Fibroblast of skin of left biceps (primary cell): Measurements from ENCODE around the gene EP400.
A peak's percentile ranks its signal among the peaks of the same experiment; 100 is the strongest.

Experiments used
- DNase-seq, 2 experiments: peaks; one replicate each; pipeline ENCODE4 v3.0.0-alpha.2; 2013; ENCODE audit warnings: low read depth in 2 of 2

Gene EP400, protein sequence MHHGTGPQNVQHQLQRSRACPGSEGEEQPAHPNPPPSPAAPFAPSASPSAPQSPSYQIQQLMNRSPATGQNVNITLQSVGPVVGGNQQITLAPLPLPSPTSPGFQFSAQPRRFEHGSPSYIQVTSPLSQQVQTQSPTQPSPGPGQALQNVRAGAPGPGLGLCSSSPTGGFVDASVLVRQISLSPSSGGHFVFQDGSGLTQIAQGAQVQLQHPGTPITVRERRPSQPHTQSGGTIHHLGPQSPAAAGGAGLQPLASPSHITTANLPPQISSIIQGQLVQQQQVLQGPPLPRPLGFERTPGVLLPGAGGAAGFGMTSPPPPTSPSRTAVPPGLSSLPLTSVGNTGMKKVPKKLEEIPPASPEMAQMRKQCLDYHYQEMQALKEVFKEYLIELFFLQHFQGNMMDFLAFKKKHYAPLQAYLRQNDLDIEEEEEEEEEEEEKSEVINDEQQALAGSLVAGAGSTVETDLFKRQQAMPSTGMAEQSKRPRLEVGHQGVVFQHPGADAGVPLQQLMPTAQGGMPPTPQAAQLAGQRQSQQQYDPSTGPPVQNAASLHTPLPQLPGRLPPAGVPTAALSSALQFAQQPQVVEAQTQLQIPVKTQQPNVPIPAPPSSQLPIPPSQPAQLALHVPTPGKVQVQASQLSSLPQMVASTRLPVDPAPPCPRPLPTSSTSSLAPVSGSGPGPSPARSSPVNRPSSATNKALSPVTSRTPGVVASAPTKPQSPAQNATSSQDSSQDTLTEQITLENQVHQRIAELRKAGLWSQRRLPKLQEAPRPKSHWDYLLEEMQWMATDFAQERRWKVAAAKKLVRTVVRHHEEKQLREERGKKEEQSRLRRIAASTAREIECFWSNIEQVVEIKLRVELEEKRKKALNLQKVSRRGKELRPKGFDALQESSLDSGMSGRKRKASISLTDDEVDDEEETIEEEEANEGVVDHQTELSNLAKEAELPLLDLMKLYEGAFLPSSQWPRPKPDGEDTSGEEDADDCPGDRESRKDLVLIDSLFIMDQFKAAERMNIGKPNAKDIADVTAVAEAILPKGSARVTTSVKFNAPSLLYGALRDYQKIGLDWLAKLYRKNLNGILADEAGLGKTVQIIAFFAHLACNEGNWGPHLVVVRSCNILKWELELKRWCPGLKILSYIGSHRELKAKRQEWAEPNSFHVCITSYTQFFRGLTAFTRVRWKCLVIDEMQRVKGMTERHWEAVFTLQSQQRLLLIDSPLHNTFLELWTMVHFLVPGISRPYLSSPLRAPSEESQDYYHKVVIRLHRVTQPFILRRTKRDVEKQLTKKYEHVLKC (N-terminal part only)

DNA sequence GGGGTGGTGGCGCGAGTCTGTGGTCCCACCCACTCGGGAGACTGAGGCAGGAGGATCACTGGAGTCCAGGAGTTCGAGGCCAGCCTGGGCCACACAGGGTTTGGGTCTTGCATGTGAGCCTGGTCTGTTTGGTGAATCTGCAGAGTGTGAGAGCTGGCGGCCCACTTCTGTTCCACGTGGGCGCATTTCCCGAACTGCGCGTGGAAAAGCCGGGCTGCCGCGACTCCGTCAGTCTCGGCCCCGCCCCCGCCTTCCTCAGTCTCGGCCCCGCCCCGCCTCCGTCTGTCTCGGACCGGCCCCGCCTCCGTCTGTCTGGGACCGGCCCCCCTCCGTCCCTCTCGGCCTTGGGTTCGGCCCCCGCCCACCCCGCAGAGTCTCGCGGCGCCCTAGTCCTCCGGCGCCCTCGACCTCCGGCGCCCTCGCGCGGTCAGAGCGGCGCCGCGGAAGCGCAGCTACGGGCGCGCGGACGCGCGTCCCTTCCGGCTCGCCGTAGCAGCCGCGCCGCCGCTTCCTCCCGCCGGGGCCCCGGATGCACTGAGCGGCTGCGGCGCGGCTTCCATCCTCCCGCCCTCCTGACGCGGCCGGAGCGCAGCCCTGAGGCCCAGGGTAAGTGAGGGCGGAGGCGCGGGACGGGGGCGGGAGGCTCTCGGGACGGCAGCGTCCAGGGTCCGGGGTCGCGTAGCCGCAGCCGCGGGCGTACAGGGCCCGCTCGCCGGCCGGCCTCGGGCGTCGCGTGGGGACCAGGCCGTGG lies at the start of gene EP400:
Gene EP400 (plus strand): TSS at position 512 of the 751 bp plus-strand sequence. CDS start 10,678 bp downstream, outside the sequence.
- DNase-seq, result peak; percentile 85 to 86

DNA sequence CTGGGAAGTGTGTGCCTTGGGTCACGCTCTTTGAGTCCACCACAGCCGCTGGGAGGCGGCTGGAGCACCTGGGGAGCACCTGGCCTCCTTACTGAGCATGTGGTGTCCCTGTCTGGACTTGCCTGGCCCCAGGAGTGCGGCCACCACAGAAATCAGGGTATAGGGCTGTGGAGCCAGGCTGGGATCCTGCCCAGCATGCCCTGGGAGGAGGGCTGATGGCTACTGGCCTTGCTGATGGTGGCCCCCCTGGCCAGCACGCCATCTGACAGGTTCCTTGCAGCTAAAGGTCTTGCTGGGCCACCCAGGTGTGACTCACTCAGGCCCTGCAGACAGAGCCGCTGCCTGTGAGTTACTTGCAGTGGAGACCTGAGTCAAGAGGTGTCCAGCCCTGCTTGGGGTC lies 49.3 kb upstream of the EP400 start:
- DNase-seq, result no peak

DNA sequence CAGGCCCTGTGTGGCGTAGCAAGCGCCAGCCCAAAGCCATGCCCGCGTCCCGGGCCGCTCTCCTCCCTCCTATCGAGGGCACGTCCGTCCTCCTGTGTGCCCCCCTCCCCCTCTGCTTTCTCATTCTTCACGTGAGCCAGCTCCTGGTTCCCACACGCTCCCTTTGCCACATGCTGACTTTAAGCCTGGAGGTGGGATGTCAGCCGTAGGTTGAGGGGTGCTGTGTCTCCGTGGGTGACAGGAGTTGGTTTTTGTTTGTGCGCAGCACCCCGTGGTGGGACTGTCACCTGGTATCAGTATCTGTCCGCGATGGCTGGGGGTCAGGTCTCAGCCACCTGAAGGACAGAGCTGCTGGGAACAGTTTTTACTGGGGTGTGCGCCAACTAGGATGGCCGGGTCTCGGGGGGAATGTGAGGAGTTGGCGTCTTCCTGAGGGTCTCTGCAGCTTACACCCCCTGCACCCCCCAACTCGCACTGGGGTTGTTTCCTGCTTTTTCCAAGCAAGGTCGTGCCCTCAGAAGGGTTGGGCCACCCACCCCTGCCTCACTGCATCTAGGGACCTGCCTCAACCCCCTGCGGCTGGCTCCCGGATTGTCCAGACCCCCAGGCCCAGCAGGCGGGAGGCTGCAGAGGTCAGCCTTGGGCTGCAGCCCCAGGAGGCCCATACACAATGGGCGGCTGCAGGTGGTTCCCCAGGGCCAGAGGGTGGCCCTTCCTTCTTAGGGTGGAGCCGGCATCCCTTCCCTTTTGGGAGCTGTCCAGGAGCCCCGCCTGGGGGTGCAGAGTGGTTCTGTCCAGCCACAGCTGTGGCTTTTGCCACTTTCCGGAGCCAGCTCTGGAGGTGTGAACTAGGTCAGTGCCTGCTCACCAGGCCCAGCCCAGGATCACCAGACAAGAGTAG lies 48.1 kb upstream of the EP400 start:
- no peak for DNase-seq

DNA sequence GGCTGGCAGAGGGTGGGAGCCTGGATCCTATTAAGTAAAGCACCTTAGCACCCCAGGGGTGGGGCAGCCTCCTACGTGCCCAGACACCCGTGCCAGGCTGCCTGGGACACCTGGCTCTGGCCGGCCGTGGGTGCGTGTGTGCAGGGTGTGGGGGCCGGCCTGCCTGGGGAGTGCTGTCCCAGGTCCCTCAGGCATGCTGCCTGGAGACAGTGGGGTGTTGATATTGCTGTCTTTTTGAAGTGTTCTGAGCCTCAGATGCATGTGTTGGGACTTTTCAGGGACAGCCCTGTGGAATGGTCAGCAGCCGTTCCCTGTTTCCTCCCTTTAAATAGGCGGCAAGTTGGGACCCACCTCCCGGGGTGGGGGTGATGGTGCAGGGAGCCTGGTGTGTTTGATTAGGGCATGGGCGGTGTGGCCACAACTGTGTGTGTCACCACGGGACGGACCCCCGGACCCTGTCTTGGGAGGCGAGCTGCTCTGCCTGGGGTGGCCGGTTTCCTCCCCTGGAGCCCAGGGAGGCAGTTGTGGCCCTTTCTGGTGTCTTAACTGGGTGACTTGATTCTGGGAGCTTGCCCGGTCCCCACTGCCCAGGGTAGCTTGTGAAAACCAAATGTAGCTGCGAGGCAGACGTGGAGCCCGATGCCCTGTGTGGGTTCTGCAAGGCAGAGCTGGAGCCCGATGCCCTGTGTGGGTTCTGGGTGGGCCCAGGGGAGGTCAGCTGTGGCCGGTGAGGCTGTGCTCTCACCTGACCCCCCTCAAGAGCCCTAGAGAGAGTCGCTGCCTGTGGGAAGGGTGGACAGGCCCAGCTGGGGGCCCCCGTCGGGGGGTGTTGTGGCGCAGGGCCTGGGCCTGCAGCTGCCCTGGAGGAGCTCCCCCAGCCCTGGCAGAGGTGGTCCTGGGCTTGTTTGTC lies 47.2 kb upstream of the EP400 start:
- DNase-seq, result no peak

DNA sequence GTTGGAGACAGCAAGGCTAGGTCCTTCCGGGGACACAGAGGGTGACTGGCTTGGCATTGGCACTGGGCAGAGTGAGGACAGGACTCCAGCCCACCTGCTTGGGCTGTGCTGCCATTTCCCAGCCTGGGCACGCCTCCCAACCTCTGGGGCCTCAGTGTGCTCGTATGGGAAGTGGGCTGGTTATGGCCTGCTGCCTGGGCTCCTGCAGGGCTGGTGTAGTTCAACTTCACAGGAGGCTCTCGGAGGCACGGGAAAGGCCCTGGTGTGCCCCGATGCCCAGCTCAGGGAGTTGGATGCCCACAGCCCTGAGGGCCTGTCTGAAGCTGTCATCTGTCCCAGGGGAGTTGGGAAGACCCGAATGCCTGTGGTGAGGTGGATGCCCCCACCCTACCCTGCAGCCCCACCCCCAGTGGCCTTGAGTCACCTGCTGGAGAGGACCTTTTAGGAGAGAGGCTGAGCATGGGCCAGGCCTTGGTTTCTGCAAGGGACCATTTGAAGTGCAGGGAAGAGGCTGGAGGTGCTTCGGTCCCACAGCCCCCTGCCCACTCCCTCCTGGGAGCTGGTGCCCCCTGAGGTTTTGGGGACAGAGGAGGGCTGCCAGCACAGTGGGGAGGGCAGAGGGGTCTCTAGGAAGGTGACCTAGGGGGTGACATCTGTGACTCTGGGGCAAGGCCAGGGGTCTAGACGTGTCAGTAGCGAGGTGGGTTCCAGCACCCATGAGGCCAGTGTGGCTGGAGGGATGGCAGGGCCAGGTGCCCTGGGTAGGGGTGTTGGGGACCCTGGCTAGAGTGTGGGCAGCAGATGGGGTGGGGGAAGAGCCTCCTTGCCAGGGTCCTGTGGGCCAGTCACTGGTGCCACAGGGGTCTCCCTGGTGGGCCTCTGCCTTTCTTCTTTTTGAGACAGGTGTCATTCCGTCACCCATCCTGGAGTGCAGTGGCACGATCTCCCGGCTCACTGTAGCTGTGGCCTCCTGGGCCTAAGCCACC lies 46.2 kb upstream of the EP400 start:
- no peak for DNase-seq

DNA sequence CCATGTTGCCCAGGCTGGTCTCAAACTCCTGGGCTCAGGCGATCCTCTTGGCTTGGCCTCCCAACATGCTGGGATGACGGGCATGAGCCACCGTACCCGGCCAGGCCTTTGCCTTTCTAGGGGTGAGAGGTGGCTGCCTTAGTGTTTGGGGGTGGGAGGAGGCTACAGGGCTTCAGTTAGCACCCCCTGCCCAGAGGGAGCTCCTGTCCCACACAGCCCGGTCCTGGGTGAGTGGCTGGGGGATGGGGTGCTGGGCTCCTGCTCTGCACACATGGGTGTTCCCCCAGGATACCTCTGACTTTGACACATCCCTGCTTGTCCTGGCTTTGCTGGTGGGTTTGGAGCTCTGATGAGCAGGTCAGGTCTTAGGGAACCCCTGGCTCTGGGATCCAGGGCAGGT lies 45.4 kb upstream of the EP400 start:
- DNase-seq, result no peak

DNA sequence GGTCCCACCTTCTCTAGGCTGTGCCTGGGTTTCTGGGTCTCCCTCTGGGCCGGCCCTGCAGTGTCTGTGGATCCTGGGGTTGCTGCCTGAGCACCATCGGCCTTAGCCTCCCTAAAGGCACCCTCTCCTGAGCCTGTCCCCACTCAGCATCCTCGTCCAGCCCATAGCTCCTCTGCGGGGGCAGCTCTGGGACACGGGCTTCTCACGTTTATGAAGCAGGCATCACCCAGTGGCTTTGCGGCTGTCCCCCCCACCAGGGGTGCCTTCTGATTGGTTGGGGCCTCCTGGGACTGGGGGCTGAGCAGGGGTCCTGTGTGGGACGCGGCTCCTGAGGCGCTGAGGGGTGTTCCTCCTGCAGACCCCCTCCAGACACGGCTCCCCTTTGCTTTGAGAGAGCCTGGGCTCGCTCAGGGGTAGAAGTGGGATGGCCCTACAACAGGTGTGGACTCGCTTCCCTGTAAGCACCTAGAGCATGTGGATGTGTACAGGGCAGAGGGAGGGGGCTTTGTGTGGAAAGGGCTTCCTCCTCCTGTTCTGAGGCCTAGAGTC lies 44.6 kb upstream of the EP400 start:
- no peak for DNase-seq

DNA sequence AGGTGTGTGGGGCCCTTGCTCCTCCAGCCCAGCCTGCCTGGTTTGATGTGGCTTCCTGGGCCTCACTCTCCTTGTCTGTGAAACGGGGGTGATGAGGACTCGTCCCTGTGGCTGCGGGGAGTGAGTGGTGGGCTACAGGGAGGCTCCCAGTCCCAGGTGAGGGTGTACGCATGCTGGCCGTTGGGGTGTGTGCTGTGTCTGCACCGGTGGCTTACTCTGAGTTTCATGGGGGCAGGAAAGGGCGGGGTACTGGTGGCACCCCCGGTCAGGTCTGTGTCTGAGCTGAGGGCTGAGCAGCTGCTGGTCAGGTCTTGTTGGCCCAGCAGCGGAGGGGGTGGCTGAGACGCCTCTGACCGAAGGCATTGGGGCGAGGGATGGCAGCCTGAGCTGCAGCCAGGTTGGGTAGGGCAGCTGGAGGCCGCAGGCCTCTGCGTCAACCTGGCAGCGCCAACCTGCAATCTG lies 44.1 kb upstream of the EP400 start:
- no peak for DNase-seq

DNA sequence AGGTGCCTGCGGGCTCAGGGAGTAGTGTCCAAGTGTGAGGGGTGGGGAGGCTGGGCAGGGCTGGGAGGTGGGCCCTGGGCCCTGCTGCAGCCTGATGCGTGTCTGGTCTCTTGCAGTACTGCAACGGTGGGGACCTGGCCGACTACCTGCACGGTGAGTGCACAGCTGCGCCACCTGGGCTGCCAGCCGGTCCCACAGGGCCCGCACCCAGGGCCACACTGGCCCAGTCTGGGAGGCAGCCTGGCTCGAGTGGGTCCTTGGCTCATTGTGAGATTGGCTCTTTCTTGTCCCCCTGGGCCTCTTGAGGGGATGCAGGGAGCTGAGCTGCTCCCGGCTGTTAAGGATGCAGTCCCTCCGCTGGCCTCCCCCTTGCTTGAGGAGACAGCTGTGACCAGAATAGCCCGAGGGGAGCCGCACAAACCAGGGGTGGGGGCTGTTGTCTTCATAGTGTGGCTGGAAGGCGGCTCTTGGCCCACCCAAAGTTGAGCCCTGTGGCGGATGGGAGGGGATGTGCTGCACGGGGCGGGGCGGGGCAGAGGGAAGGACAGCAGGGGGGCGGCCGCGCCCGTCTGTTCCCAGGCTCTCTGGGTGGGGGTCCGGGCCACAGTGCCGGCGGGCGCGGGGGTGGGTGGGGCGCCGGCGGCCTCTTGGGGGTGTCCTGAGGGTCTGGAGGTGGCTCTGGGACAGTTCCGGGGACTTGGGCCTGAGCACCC lies 42.2 kb upstream of the EP400 start:
- DNase-seq, result no peak

DNA sequence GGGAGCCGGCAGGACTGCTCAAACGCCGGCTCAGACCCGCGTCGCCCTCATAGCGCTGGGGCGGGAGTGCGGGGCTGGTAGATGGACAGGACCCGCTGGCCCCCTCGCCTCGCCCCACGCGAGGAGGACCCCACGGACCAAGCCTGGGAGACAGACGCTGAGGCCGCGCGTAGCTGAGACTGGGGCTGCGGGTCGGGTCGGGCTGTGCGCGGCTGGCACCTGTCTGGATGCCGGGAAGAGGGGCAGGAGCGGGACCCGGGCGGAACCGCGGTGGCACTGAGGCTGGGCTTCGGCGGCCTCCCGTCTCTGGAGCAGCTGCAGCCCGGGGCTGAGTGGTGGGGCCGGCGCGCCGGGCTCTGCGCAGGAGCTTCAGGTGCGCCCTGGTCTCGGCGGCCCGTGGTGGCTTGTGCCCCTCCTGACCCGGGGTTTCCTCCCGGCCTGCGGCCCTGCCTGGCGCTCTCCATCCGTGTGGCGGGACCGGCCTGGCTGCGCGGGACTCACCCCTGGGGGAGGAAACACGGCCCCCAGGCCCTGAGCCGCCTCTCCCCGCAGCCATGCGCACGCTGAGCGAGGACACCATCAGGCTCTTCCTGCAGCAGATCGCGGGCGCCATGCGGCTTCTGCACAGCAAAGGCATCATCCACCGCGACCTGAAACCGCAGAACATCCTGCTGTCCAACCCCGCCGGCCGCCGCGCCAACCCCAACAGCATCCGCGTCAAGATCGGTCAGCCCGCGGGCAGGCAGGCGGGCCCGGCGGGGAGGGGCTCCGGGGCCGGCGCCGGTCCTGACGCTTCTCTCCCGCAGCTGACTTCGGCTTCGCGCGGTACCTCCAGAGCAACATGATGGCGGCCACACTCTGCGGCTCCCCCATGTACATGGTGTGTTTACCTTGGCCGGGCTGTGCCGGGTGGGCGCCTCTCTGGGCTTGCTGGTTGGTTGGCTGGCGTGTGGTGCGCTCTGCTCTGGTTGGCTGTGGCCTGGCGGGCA lies 41.4 kb upstream of the EP400 start:
- no peak for DNase-seq

DNA sequence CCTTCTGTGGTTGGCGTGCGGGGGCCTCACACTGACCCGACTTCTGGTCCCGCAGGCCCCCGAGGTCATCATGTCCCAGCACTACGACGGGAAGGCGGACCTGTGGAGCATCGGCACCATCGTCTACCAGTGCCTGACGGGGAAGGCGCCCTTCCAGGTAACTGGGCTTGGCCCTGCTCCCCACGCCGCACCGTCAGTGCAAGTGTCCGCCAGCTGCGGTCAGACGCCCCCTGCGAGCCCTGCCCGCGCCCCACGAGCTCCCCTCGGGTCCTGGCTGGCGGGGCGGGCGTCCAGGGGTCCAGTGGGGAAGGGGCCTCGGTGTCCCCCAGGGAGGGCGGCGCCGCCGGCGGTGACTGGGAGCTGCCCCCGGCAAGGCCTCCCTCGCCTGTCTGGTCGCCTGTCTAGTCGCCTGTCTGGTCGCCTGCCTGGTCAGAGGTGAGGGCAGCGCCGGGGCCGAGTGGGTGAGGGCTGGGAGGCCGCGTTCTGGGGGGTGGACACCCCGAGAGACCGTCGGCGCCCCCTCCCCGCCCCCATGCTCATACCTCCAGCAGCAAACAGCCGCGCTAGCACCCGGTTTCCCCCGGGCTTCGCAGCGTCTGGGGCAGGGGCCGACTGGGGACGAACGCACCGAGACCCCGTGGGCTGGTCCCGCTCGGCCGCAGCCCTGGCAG lies 40.5 kb upstream of the EP400 start:
- DNase-seq, result no peak

DNA sequence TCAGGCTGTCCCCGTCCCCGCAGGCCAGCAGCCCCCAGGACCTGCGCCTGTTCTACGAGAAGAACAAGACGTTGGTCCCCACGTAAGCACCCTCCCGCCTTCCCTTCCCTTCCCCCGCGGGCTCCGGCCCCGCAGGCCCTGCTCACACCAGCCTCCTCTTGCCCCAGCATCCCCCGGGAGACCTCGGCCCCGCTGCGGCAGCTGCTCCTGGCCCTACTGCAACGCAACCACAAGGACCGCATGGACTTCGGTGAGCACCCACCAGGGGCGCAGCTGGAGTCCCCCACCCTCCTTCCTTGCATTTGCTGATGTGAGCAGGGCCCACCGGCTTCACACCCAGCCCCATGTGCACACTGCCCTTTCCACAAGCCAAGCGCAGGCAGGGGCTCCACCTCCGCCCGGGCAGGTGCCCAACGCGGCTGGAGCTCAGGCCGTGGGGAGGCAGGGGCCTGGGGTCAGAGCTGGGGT lies 40.0 kb upstream of the EP400 start:
- no peak for DNase-seq

DNA sequence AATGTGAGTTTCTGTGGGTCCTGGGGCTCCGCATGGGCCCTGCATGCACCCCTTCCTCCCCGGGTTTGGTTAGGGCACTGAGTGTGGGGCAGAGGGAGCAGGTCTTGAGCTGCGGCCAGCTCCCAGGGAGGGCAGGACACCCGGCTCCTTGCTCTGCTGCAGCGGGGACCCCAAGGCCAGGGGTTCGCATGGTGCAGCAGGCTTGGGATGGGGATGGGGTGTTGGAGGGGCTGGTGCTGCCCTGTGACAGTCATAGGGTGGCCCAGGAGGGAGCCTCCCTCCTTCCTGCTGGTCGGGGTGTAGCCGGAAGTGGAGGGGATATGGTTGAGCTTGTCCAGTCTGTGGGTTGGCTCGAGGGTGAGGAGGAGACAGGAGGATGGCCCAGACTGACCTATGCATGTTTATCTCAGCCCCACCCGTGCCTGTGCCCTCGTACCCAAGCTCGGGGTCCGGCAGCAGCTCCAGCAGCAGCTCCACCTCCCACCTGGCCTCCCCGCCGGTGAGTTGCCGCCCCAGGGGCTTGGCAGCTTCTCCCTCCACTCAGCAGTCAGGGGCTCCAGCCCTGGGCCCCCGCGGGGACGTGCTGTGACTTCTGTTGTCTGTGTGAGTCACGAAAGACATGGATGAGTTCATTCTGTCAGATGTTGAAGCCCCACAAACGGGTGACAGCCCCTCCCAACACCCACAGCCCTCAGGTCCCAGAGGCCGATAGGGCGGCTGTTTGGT lies 39.3 kb upstream of the EP400 start:
- no peak for DNase-seq

DNA sequence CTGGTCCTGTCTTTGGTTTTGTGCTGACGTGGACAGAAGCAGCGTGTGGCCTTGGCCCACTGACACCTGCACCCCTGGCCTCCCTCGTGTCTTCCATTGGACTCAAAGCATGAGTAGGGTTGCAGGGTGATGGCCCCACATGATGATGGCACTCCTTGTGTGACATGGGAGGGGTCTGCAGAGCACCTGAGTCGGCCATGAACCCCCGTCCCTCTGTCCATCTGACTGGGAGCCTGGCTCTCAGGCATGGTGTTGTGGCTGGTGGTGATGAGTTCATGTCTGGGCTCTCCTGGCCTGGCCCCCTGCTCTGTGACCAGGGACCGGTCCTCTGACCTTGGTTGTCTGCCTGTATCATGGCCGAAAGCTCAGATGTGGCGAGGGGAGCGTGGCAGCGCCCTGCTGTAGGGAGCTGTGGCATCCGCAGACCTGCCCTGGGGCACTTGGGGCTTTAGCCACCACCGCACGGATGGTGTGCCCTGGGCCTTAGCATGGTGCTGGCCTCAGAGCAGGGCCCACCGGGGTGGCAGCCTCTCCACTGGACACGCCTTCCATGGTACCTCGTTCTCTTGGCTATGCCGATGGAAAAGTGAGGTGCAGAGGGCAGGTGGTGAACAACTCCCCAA lies 38.6 kb upstream of the EP400 start:
- DNase-seq, result no peak
